ENCODE data around the gene RALA.
"Not testable (repeated sequence)": the region's sequence is repeated elsewhere in the genome, so short reads cannot be mapped to it uniquely, and the experiment has no call there.

RALA gene

DNA sequence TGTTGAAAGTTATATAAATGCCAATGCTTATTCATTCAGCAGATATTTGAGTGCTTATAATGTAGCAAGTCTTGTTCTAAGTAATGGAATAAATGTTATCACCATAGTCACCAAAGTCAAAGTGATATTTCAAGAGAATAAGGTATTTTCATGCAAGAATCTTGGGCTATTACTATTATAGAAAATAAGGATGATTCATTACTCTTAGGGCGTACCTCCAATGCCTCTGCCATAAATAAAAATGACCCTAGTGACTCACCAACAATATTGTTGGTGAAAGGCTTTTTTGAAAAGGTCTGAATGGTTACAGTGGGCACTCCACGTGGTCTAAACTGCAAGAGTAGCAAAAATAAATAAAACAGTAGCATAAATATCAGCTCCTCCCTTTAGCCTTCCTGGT lies 68.4 kb downstream of the RALA start:
- DNase-seq, result no peak

DNA sequence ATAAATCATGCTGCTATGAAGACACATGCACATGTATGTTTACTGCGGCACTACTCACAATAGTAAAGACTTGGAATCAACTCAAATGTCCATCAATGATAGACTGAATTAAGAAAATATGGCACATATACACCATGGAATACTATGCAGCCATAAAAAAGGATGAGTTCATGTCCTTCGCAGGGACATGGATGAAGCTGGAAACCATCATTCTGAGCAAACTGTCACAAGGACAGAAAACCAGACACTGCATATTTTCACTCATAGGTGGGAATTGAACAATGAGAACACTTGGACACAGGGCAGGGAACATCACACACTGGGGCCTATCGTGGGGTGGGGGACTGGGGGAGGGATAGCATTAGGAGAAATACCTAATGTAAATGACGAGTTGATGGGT lies 69.7 kb downstream of the RALA start:
- DNase-seq, result not testable (repeated sequence)

DNA sequence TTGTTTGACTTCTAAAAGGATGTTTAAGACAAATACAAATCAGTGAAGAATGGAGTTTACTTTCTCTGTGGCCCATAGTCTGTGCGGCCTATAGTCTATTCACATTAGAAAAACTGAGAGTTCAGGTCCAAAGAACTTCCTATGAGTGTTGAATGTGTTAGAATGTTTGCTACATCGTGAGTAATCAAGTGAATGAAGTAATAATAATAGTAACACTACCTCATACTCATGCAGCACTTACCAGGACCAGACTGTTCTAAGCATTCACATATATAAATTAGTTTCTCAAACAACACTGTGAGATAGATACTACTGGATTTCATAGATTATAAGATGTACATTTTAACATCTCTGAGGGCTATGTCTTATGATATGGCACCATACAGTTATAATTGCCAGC lies 70.4 kb downstream of the RALA start:
- DNase-seq, result no peak

DNA sequence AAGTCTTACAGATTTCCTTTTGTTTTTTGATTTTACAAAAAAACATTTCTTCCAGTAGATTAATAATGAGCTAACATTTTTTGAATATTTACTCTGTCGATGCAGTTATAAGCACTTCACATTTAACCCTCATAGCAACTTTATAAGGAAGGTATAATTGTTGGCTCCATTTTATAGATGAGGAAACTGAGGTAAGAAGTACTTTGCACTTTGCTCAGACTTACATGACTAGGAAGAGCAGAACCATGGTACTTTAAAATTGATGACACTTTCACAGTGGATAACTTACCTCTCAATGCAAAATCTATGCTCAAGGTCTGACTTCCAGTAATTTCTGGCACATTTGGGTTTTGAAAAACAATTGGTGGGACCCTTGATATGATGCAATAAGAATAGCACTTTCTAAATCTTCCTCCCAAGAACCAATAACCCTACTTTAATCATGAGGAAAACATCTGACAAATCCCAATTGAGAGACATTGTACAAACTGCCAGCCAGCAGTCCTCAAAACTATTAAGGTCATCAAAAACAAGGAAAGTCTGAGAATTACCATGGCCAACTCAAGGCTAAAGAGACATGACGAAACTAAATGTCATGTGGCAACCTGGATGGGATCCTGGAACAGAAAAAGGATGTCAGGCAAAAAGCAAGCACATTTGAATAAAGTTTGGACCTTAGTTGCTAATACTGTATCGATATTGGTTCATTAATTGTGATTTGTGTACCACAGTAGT lies 72.6 kb downstream of the RALA start:
- DNase-seq, result no peak

DNA sequence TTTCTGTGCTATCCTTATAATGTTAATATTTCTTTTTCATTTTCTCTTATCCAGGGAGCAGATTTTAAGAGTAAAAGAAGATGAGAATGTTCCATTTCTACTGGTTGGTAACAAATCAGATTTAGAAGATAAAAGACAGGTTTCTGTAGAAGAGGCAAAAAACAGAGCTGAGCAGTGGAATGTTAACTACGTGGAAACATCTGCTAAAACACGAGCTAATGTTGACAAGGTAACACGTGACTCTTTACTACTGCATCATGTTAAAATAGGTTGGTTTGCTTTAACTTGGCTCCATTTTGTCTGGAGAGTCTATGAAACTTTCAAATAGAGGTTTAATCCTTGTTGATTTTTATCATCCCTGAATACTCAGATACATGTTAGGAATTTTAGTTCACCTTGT lies 73.3 kb downstream of the RALA start:
- no peak for DNase-seq

DNA sequence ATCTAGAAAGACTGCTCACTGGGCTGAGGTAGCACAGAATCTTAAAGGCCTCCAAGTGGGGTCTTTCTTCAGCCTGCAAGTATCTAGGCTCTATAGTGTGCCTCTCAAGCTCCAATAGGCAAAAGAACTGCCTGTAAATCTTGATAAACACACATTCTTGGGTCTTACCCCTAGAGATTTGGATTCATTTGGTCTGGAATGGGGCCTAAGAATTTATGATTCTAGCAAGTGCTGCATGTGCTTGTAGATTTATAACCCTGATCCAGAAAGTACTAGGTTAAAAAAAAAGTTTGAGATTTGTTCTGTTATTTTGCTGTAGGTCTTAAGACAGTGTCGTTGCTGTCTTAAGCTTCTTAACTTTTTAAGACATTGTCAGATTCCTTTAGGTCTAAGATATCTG lies 74.1 kb downstream of the RALA start:
- DNase-seq, result no peak

DNA sequence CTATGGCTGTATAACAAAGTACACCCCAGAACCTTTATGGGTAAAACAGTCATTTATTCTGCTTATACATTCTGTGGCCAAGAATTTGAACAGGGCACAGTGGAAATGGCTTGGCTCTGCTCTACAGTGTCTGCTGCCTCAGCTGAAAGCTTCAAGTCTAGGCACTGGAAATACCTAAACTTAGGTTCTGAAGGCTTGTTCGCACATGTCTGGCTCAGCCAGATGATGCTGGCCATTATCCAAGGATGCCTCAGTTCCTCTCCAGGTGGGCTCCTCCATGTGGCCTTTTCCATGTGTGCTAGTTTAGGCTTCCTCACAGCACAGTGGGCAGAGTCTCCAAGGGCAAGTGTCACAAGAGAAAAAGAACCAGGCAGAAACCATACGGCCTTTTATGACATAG lies 76.8 kb downstream of the RALA start:
- DNase-seq, result no peak

DNA sequence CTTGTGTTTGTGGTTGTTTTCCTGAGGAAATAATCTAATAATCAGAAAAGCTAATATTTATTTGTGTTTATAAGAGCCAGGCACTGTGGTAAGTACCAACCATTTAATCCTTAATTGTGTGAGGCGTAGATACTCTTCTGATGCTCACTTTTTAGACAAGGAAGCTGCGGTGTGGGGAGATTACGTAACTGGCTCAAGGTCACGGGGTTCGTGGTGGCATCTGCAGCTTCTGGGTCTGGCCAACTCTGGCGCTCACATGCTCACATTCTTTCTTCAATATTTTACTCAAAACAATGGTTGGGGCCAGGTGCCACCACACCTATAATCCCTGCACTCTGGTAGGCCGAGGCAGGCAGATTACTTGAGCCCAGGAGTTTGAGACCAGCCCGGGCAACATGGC lies 77.6 kb downstream of the RALA start:
- DNase-seq, result no peak

DNA sequence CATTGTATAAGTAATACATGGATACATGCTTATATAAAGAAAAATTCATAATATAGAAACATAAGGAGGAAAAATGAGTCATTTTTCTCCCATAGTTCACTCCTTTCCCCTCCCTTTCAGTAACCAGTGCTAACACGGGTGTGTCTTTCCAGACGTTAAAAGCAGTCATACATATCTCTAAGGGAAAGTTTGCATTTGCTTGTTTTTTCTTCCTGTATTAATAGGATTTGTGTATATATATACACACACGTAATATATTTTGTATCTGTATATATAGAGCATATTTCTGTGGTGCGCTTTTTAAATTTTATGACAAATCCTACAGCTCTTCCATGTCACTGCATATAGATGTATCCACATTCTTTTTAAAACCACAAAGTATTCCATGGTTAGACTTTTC lies 78.8 kb downstream of the RALA start:
- DNase-seq, result no peak

DNA sequence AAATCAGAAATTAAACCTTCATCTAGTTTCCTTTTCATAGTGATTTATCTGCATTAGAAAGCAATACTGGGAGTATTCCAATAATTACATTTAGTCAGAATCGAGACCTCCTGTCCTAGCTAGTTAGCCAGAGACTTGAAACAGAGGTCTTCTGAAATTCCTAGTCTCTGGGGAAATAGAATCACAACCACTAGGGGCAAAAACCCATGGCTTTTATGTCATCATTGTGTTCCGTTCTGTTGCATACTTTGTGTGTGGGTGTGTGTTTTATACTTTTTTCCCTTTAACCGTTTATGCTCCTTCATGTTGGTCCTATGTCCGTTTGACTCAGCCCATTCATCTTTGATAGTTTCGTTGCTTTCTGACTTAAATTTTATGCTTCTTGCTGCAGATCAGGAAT lies 79.8 kb downstream of the RALA start:
- DNase-seq, result no peak

DNA sequence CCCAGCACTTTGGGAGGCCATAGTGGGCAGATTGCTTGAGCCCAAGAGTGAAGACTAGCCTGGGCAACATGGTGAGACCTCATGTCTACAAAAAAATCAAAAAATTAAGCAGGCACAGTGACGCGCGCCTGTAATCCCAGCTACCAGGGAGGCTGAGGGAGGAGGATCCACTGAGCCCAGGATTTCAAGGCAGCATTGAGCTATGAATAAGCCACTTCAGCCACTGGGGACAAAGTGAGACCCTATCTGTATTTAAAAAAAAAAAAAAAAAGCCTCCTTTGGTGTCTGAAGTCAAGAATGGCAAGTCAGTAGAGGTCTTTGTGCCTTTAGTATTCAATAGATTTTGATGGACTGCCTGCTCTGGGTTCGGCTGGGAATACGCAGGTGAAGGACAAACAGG lies 85.7 kb downstream of the RALA start:
- no peak for DNase-seq

DNA sequence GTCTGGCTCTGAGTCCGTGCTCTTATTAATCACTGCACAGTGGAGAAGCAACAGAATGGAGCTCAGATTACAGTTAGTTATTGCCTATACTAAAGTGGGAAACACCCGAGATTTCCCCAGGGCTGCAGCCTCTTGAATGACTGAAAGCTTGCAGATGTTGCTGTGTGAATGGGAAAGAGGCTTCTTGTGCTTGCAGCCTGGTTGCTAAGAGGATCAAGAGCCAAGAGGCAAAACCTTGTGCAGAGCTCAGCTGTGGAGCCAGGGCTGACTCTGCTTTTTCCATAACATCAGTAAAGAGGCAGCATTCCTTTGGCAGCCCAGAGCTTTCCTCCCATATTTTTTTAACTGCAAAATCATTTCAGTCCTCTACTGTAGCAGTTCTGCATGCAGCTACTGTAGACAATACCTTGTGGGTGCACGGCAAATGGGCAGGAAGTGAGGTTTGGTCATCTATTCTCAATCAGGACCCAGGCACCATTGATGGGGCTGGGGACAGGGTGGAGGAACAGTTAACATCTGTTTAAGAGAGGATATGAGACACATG lies 86.5 kb downstream of the RALA start:
- DNase-seq, result no peak

DNA sequence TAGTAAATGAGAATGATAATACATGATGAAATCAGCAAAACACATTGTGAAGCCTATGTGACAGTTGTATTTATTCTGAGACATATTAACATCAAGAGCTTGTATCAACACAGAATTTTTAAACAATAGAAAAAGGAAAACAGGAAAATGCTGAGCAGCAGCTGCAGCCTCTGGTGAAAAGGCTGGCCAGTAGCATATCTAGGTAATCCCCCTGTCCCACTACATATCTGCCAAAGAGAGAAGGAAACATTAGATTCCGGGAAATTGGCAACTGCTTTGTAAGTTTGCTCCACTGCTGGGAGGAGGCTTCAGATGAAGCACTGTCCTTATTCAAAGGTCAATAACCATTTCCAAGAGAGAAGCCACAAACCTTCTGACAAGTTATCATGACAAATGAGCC lies 89.4 kb downstream of the RALA start:
- no peak for DNase-seq

DNA sequence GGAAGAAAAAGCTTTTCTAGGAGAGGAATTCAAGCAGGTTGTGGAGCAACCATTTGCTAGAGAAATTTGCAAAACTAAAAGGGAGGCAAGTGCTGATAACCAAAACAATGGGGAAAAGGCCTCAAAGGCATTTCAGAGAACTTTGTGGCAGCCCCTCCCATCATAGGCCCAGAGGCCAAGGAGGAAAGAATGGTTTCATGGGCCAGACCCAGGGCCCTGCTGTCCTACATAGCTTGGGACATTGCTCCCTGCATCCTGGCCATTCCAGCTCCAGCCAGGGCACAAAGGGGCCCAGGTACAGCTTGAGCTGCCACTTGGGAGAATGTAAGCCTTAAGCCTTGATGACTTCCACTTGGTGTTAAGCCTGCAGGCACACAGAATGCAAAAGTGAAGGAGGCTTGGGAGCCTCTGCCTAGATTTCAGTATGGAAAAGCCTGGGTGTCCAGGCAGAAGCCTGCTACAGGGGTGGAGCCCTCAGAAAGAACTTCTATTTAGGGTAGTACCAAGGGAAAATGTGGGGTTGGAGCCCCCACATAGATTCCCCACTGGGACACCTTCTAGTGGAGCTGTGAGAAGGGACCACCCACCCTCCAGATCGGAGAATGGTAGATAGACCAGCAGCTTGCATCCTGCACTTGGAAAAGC lies 91.2 kb downstream of the RALA start:
- no peak for DNase-seq

DNA sequence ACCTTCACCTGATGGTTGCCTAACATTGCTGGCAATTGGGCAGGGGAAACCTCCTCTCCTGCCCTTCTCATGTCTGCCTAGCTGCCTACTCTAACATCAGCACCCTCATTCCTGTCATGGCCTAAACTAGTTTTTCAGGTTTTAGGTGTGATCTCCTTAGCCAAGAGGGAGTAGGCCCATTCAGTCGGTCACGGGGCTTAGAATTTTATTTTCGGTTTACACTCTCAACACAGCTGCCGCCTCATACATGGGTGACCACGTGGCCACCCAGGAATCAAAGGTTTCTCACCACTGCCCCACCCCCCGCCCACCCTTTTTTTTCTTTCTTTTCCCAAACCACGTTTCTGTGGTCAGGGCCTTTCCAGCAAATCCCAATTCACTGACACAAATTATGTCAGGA lies 97.2 kb downstream of the RALA start:
- no peak for DNase-seq

DNA sequence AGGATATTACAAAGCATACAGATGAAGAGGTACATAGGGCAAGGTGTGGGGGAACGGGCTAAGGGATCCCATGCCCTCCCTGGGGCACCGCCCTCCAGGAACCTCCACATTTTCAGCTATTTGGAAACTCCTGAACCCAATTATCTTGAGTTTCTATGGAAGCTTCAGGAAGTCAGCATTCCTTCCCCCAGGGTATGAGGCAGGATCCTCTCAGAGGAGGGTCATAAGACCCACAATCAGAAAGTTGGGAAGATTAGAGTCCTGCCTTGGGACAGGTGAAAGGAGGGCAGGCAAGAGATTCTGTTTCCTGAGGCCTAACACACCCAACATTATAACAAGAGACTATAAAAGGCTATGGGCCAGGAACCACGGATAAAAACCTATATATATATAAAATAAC lies 98.0 kb downstream of the RALA start:
- no peak for DNase-seq

DNA sequence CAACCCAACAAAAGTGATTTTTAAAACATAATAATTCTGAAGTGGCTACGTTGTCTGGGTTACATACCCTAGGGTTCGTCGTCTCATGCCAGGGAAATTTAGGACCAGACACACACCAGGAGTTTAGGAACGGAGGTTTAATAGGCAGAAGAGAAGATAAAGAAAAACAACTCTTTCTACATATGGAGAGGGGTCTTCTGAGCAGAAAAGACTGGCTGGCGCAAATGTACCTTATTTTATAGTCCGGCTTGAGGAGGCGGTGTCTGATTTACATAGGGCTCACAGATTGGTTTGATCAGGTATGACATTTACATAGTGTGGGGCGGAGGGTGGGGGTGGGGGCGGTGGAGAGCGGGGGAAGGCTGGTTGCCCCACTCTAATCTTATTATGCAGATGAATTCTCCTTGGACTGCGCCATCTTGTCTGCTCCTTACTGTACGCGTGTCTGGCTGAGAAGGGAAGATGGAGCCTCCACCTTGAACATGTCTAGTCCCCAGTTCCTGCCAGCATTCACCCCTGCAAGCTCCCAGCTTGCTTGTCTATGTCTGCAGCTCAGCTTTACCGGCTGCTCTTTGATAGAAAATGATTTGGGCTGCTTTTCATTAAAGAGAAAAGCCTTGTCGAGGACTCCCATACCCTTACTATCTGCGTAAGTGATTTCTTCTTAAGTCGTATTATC lies 98.7 kb downstream of the RALA start:
- DNase-seq, result no peak

DNA sequence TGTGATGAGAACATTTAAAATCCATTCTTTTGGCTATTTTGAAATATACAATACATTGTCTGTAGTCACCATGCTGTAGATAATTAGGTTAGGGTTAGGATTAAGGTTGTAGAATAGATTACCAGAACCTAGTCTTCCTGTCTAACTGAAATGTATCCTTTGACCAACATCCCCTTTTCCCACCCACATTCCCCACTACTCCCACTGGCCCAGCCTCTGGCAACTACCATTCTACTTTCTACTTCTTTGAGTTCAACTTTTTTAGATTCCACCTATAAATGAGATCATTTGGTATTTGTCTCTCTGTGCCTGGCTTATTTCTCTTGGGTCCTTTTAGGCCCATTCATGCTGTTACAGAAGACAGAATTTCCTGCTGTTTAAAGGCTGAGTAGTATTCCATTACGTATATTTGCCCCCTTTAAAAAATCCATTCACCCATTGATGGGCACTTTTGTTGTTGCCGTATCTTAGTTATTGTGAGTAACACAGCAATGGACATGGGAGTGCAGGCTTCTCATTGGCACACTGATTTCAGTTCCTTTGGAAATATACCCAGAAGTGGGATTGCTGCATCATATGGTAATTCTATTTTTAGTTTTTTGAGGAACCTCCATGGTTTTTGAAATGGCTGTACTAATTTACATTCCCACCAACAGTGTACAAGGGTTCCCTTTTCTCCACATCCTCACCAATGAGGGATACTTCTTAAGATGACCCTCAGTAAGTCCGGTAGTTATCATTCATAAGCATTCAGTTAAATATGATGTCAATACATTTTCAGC lies 104.0 kb downstream of the RALA start:
- DNase-seq, result no peak

DNA sequence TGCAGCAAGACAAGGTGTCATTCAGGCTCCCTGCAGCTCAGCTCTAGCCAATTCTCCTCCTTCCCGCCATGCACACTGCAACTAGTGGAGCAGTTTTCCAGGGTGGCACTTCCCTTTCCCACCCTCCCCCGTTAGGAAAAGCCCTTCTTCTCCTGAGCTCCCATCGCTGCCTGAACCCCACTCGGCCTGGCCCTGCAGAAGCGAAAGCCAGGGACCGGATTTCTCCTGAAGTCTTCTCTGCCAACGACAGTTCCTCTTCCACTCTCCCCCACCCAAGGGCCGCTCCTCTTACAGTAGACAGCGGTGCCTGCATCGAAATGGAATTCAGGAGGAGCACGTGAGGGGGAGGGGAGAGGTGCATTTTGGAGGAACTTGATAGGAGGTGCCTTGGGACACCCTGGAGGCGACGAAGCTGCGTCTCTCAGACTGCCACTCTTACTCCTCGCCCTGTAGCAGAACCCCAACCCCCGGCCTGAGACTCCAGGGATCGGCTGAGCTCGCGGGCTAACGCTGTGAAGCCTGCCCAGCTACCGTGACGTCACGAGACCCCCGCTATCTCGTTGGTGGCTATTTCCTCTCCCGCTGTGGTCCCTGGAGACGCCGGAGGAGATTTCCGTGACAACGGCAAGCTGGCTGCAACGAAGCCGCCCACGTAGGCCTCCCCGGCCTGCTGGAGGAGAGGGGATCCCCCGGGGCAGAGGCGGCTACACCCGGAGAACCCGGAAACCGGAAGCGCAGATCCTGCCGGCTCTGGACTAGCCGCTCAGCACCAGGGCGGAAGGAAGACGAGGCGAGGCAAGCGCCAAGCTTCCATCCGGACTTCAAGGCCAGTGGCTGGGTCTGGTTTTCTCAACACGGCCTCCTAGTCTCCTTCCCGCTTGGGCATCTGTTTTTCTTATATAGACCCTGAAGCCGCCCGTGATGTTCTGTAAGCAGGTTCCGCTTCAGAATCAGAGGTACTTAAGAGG lies 109.7 kb downstream of the RALA start:
- DNase-seq, result peak; percentile 90

DNA sequence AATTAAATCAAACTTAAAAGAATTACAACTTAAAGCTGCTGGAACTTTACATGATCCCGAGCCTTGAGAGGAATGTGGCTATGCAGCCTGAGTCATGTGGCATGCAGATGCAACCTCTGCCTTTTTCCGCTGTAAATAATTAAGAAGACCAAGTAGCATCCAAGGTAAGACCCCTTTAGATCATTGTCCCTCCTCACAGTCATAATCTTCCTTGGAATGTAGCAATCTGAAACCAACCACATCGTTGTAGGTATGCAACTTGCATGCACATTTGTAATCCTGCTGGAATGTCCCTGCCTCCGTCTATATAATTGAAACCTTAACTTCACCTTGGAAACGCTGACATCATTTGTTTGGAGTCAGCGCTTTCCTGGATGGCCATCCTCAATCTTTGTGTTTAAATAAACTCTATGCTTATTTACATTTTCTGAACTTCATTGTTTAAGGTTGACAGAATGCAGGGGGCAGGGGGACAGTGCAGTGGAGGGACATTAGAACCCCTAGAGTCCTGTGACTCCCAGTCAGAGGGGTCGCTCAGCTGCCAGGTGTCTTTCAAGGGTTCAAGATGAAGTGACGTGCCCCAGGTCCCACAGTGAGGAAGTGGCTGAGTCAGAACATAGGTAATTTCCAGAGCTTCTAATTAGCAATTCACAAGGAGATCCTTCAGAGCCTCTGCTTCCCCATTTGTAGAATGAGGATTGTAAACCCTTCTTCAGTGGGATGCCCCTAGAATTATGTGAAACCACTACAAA lies 110.7 kb downstream of the RALA start:
- DNase-seq, result no peak

DNA sequence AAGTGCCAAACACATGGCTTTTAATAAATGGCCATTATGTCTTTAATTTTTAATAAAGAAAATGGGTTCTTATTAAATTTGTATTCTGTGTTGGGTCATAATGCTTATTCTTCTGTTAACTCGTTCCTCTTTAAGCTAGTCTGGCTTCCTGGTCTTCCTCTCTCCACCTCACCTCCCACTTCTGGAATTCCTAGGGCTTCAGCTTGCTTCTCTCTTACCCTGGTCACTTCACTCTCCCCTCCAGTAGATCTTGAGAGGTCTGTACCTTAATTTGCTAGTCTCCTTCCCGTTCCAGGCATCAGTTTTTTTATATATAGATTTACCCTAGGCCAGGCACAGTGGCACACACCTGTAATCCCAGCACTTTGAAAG lies 111.2 kb downstream of the RALA start:
- DNase-seq, result no peak

Measured in KG1 (cell line).